Spleen (tissue), 7 donors: ENCODE measurements around the gene CLEC4M.

Experiments
- POLR2A ChIP-seq, 3 donors: fragments of 450-650 bp; IDR thresholded peaks; one replicate each; pipeline ENCODE4 v1.5.1; 2017; ENCODE audit warnings: antibody characterized with exemption in 3 of 3, mild to moderate bottlenecking in 1 of 3
- POLR2AphosphoS5 ChIP-seq, 3 donors: sonication (generic); formaldehyde crosslinking; IDR thresholded peaks; one replicate each; pipeline ENCODE4 v1.5.1; 2017; ENCODE audit warnings: antibody characterized with exemption in 3 of 3
- TF ChIP-seq, protein P1 (sequence below), 11 experiments: fragments of 200-600 bp in 7 of 11; fragments of 450-650 bp in 4 of 11; sonication (generic) in 4 of 11; IDR thresholded peaks in 8 of 11; conservative IDR thresholded peaks in 3 of 11; 1 replicate in 7 of 11; 2 replicates in 4 of 11; pipeline versions ENCODE4 v1.4.0 to v1.8.0; 2016 to 2021; ENCODE audit warnings: antibody characterized with exemption in 11 of 11, inconsistent platforms in 4 of 11, mild to moderate bottlenecking in 1 of 11
- donor health status: DM: no; HTN: no; CAD: no; lungs with moderate emphysema.
- donor health status: DM: no; HTN: no; CAD: no.
- donor health status: DM: no; HTN: no; CAD: no.

GRCh38 chr19:7775761-7776160 lies 12.7 kb downstream of the CLEC4M start:
- TF ChIP-seq POLR2A (IDR thresholded peaks at IDR 0.05), result no peak
- TF ChIP-seq, protein P1, sequence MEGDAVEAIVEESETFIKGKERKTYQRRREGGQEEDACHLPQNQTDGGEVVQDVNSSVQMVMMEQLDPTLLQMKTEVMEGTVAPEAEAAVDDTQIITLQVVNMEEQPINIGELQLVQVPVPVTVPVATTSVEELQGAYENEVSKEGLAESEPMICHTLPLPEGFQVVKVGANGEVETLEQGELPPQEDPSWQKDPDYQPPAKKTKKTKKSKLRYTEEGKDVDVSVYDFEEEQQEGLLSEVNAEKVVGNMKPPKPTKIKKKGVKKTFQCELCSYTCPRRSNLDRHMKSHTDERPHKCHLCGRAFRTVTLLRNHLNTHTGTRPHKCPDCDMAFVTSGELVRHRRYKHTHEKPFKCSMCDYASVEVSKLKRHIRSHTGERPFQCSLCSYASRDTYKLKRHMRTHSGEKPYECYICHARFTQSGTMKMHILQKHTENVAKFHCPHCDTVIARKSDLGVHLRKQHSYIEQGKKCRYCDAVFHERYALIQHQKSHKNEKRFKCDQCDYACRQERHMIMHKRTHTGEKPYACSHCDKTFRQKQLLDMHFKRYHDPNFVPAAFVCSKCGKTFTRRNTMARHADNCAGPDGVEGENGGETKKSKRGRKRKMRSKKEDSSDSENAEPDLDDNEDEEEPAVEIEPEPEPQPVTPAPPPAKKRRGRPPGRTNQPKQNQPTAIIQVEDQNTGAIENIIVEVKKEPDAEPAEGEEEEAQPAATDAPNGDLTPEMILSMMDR (IDR thresholded peaks at IDR 0.05 in 8 of 11, conservative IDR thresholded peaks at IDR 0.05 in 3 of 11), result no peak
- TF ChIP-seq POLR2AphosphoS5 (IDR thresholded peaks at IDR 0.05), result no peak
